Astrocyte (in vitro differentiated cells and primary cell): ENCODE data around the gene PKLR. TPM values are rescaled to one million over a fixed set of nuclear protein-coding genes. Genes with fewer than 3 reads are reported as not detected.

Source experiments
- DNase-seq: peaks from one replicate; pipeline ENCODE4 v3.0.0-alpha.2; 2010; ENCODE audit warnings: low read depth
- FAIRE-seq: peaks from 2 replicates; lab custom pipeline; 2011; peaks lifted over from hg19 to GRCh38; lab: Jason Lieb, UNC
- H2AFZ ChIP-seq: 2 replicates; pipeline ENCODE4 v1.6.0; 2012; ENCODE audit warnings: low read depth, low read length, inconsistent platforms
- H3K27ac ChIP-seq: 2 replicates; pipeline ENCODE4 v1.5.1; 2011; ENCODE audit warnings: low read depth, low read length, inconsistent platforms
- H3K27me3 ChIP-seq: 2 replicates; pipeline ENCODE4 v1.6.0; 2011; ENCODE audit warnings: low read length, inconsistent platforms; ENCODE audit not compliant: insufficient read depth
- H3K36me3 ChIP-seq: 2 replicates; pipeline ENCODE4 v1.5.1; 2011; ENCODE audit warnings: low read length, inconsistent platforms; ENCODE audit not compliant: insufficient read depth
- H3K4me1 ChIP-seq: 2 replicates; pipeline ENCODE4 v1.5.1; 2011; ENCODE audit warnings: low read length, inconsistent platforms; ENCODE audit not compliant: insufficient read depth
- H3K4me2 ChIP-seq: 2 replicates; pipeline ENCODE4 v1.6.0; 2012; ENCODE audit warnings: low read length, inconsistent platforms
- H3K4me3 ChIP-seq: 2 replicates; pipeline ENCODE4 v1.5.1; 2011; ENCODE audit warnings: low read depth, mild to moderate bottlenecking, low read length, inconsistent platforms; ENCODE audit not compliant: insufficient read depth
- H3K79me2 ChIP-seq: 2 replicates; pipeline ENCODE4 v1.6.0; 2012; ENCODE audit warnings: mild to moderate bottlenecking, low read length, inconsistent platforms; ENCODE audit not compliant: insufficient read depth
- H3K9ac ChIP-seq: 2 replicates; pipeline ENCODE4 v1.6.0; 2012; ENCODE audit warnings: mild to moderate bottlenecking, low read length, inconsistent platforms
- H3K9me3 ChIP-seq: 2 replicates; pipeline ENCODE4 v1.5.1; 2012; ENCODE audit warnings: low read depth, mild to moderate bottlenecking, low read length, inconsistent platforms; ENCODE audit not compliant: insufficient read depth
- H4K20me1 ChIP-seq: 2 replicates; pipeline ENCODE4 v1.6.0; 2012; ENCODE audit warnings: low read length, inconsistent platforms; ENCODE audit not compliant: insufficient read depth
- H3K27ac Mint-ChIP-seq: one replicate; pipeline ENCODE4 v1.8.0; 2021; ENCODE audit warnings: mild to moderate bottlenecking, mixed read lengths; ENCODE audit not compliant: unreplicated experiment
- H3K27me3 Mint-ChIP-seq: one replicate; pipeline ENCODE4 v1.8.0; 2021; ENCODE audit warnings: low read depth, mixed read lengths; ENCODE audit not compliant: unreplicated experiment
- H3K36me3 Mint-ChIP-seq: one replicate; pipeline ENCODE4 v1.8.0; 2021; ENCODE audit warnings: low read depth, mixed read lengths; ENCODE audit not compliant: unreplicated experiment
- H3K4me1 Mint-ChIP-seq: one replicate; pipeline ENCODE4 v1.8.0; 2021; ENCODE audit warnings: low read depth, mixed read lengths; ENCODE audit not compliant: unreplicated experiment
- H3K4me3 Mint-ChIP-seq: one replicate; pipeline ENCODE4 v1.8.0; 2021; ENCODE audit warnings: mild to moderate bottlenecking, moderate library complexity, mixed read lengths; ENCODE audit not compliant: unreplicated experiment
- H3K9me3 Mint-ChIP-seq: one replicate; pipeline ENCODE4 v1.8.0; 2021; ENCODE audit warnings: mild to moderate bottlenecking, mixed read lengths; ENCODE audit not compliant: unreplicated experiment
- CTCF ChIP-seq: IDR thresholded peaks from 2 replicates; pipeline ENCODE4 v1.5.1; 2011; ENCODE audit warnings: low read depth, mild to moderate bottlenecking, inconsistent platforms, low read length, moderate library complexity; ENCODE audit not compliant: insufficient read depth
- EZH2 ChIP-seq: IDR thresholded peaks from 2 replicates; pipeline ENCODE4 v1.6.1; 2012; ENCODE audit warnings: mild to moderate bottlenecking, low read length, inconsistent platforms; ENCODE audit not compliant: insufficient read depth
- total RNA-seq: library from RNA; stranded (reverse); gene quantifications from 2 replicates; pipeline ENCODE4 v1.2.1, GENCODE V29; 2021

PKLR gene
- total RNA-seq, 1 donor from 2014 or later: not detected

- H3K4me1 ChIP-seq: peaks cover 9% of the 10 kb centered on the region
- FAIRE-seq: no peak
- Mint-ChIP-seq H3K27ac (peak overlapping the region; percentile 67), H3K36me3 (peaks cover 10% of the 10 kb centered on the region), H3K9me3 (no peaks in the 10 kb centered on the region), H3K27me3 (no peaks in the 10 kb centered on the region), H3K4me3 (peak overlapping the region; percentile 84), H3K4me1 (peaks cover 11% of the 10 kb centered on the region)
- H3K9me3 ChIP-seq: no peaks in the 10 kb centered on the region
- no peak for DNase-seq
- H3K27ac ChIP-seq: peak overlapping the region; percentile 93
- peak overlapping the region; percentile 71 for H3K4me3 ChIP-seq
- TF ChIP-seq CTCF: no peak
- TF ChIP-seq EZH2: no peak
- H2AFZ ChIP-seq: peak overlapping the region; percentile 98
- peak overlapping the region; percentile 85 for H3K9ac ChIP-seq
- peak overlapping the region; percentile 93 for H3K4me2 ChIP-seq
- no peaks in the 10 kb centered on the region for H3K36me3 ChIP-seq
- peaks cover 7% of the 10 kb centered on the region for H3K79me2 ChIP-seq
- no peaks in the 10 kb centered on the region for H4K20me1 ChIP-seq
- no peaks in the 10 kb centered on the region for H3K27me3 ChIP-seq
Measured at GRCh38 chr1:155245163-155245524, 56.1 kb downstream of the PKLR start.

GRCh38 chr1:155244368-155245162 is 56.7 kb downstream of the PKLR start:
- Histone ChIP-seq H3K9me3 (no peaks in the 10 kb centered on the region), H3K4me3 (peak overlapping the region; percentile 71), H3K4me2 (peak overlapping the region; percentile 93), H4K20me1 (no peaks in the 10 kb centered on the region), H3K27me3 (no peaks in the 10 kb centered on the region), H3K36me3 (no peaks in the 10 kb centered on the region), H2AFZ (peak overlapping the region; percentile 98), H3K27ac (peak overlapping the region; percentile 93), H3K9ac (peak overlapping the region; percentile 85), H3K79me2 (peaks cover 7% of the 10 kb centered on the region), H3K4me1 (peaks cover 9% of the 10 kb centered on the region)
- TF ChIP-seq CTCF (no peak), EZH2 (no peak)
- Mint-ChIP-seq H3K27me3 (no peaks in the 10 kb centered on the region), H3K27ac (peak overlapping the region; percentile 67), H3K9me3 (no peaks in the 10 kb centered on the region), H3K4me1 (peaks cover 11% of the 10 kb centered on the region), H3K4me3 (peak overlapping the region; percentile 84), H3K36me3 (peaks cover 10% of the 10 kb centered on the region)
- DNase-seq: peak; percentile 99
- no peak for FAIRE-seq
